Naive thymus-derived CD8-positive, alpha-beta T cell (primary cell): ENCODE data around the gene GNG8. TPM values are rescaled to one million over a fixed set of nuclear protein-coding genes. Genes with fewer than 3 reads are reported as not detected.

ENCODE experiments used
- ATAC-seq, 2 donors: fragments of 150-1000 bp; cut with Tn5 transposase in 1 of 2; sonication (Bioruptor Pico), chemical (Tn5 transposase) in 1 of 2; 1 replicate in 1 of 2; 2 replicates in 1 of 2; pipeline ENCODE4 v1.10.0; 2021; ENCODE audit warnings: mild to moderate bottlenecking in 2 of 2, moderate library complexity in 2 of 2
- POLR2A ChIA-PET: fragments of 350-600 bp; sonication (Branson Sonifier 250); formaldehyde crosslinking; loops from one replicate; lab custom pipeline; 2021; ENCODE audit warnings: antibody characterized with exemption; lab: Charles Lee
- DNase-seq, 10 donors: peaks; one replicate each; pipeline versions ENCODE4 v3.0.0 to v3.0.0-alpha.2; 2020 to 2022
- H3K27ac Mint-ChIP-seq, 10 donors: one replicate each; pipeline ENCODE4 v1.8.0; 2020 to 2022; ENCODE audit warnings: mild to moderate bottlenecking in 10 of 10, mixed read lengths in 10 of 10, moderate library complexity in 4 of 10, inconsistent platforms in 1 of 10
- H3K27me3 Mint-ChIP-seq, 5 donors: one replicate each; pipeline ENCODE4 v1.8.0; 2021 to 2022; ENCODE audit warnings: mixed read lengths in 5 of 5
- H3K36me3 Mint-ChIP-seq, 3 donors: one replicate each; pipeline ENCODE4 v1.8.0; 2020 to 2022; ENCODE audit warnings: mixed read lengths in 3 of 3, mild to moderate bottlenecking in 2 of 3, inconsistent platforms in 1 of 3
- H3K4me1 Mint-ChIP-seq, 4 donors: one replicate each; pipeline ENCODE4 v1.8.0; 2021 to 2022; ENCODE audit warnings: mixed read lengths in 4 of 4
- H3K4me3 Mint-ChIP-seq, 10 donors: one replicate each; pipeline ENCODE4 v1.8.0; 2020 to 2022; ENCODE audit warnings: mild to moderate bottlenecking in 10 of 10, mixed read lengths in 10 of 10, moderate library complexity in 6 of 10, inconsistent platforms in 1 of 10
- H3K9me3 Mint-ChIP-seq, 9 donors: one replicate each; pipeline ENCODE4 v1.8.0; 2020 to 2022; ENCODE audit warnings: mixed read lengths in 9 of 9, mild to moderate bottlenecking in 3 of 9, inconsistent platforms in 1 of 9, moderate library complexity in 1 of 9
- polyA plus RNA-seq, 3 donors: library from polyadenylated mRNA; unstranded; fragments of 300-500 nt; fragmentation: Illumina TruSeq; gene quantifications; one replicate each; pipeline ENCODE4 v1.2.3, GENCODE V29; 2021
- total RNA-seq, 8 experiments: library from RNA in 2 of 8; stranded (reverse) in 2 of 8; gene quantifications; one replicate each; pipeline ENCODE4 v1.2.3 and lab custom pipeline; 2021 to 2026

The GNG8 gene
- total and polyA plus RNA-seq, 5 experiments from 2014 or later, result not detected

DNA sequence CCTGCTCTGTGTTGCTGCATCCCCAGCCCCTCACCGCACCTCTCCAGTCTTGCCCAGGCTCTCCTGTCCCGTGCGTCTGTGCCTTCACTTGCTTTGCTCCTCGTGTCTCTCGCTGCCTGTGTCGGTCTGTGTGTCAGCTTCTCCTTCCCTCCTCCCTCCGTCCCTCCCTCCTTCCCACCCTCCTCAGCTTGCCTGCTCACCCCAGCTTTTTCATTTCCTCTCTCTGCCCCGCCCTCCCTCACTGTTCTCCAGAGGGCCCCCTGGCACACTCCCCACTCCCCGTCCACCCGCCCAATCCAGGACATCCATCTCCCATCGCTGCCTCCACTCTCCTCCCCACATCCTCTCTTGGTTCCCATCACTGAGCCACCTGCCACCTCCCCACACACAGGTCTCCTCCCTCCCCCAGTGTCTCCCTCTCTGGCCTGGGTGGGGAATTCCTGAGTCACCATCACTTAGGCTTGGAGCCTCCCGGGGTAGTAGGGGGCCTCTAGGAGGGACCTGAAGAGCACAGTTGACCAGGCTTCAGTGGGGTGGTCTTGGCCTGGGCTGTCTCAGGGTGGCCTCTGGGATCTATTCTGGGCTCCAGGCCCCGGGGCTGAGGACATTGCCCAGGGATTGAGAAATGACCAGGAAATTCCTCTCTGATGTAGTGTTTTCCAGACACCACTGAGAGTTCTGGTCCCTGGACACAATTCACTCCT, 10.9 kb downstream of the GNG8 start, which contains the start of gene PTGIR:
TSS of gene PTGIR (minus strand) at position 132 of the 704 bp plus-strand sequence. CDS start 864 bp downstream, outside the sequence.
- DNase-seq, result no peak
- POLR2A ChIA-PET, result interaction anchor here (0.6 to 2.0 kb wide), 3 partner anchors 8 to 13 kb away, joined by 3 to 7 read pairs (median 5); no protein-coding TSS in a partner anchor

DNA sequence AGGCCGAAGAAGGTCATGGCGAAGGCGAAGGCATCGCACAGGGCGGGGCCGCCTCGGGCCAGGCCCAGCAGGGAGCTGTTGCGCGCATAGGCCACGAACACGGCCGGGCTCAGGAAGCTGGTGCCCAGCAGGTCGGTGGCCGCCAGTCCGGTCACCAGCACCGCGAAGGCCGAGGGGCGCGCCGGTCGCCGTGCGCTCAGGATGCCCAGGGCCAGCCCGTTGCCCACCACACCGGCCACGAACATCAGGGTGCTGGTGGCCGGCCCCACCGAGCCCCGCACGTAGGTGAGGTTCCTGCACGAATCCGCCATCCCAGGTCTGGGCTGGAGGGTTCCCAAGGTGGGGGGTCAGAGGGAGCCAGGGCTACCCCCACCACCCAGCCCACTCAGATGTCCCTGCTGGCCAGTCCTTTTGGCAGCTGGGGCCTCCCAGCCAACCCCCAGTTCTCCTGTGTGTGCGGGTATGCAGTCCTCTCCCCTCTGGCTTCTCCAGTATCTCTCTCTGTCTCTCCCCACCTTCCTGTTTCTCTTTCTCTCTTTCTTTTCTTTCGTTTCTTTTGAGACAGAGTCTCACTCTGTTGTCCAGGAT, 12.0 kb downstream of the GNG8 start:
- DNase-seq (no peak), ATAC-seq (no peak)
- no peaks in the 10 kb centered on the region for H3K36me3 Mint-ChIP-seq
- H3K9me3 Mint-ChIP-seq, result no peaks in the 10 kb centered on the region
- H3K4me3 Mint-ChIP-seq, result peak overlapping the region in 4 of 10 donors; percentile 49 to 77 (median 69)
- peaks cover 0 to 2% (median 0%) of the 10 kb centered on the region in 5 donors for H3K27me3 Mint-ChIP-seq
- H3K4me1 Mint-ChIP-seq, result peaks cover 23 to 69% (median 59%) of the 10 kb centered on the region in 4 donors
- POLR2A ChIA-PET, result interaction anchor here (1.4 to 2.0 kb wide), 3 partner anchors 9 to 22 kb away, joined by 3 to 7 read pairs (median 5); no protein-coding TSS in a partner anchor
- H3K27ac Mint-ChIP-seq, result peak overlapping the region in 4 of 10 donors; percentile 35 to 80 (median 45)

More for the DNA sequence above, 10.9 kb downstream of the GNG8 start, which contains the start of gene PTGIR:
- H3K36me3 Mint-ChIP-seq, result no peaks in the 10 kb centered on the region
- H3K4me1 Mint-ChIP-seq, result peaks cover 23 to 64% (median 53%) of the 10 kb centered on the region in 4 donors
- ATAC-seq, result peak in 1 of 2 donors; percentile 31
- peak within 1 kb of the TSS; percentile 12 to 79 (median 51) for H3K4me3 Mint-ChIP-seq
- no peaks in the 10 kb centered on the region for H3K9me3 Mint-ChIP-seq
- peaks cover 0 to 2% (median 0%) of the 10 kb centered on the region in 5 donors for H3K27me3 Mint-ChIP-seq
- peak within 1 kb of the TSS in 9 of 10 donors; percentile 5 to 89 (median 78) for H3K27ac Mint-ChIP-seq

DNA sequence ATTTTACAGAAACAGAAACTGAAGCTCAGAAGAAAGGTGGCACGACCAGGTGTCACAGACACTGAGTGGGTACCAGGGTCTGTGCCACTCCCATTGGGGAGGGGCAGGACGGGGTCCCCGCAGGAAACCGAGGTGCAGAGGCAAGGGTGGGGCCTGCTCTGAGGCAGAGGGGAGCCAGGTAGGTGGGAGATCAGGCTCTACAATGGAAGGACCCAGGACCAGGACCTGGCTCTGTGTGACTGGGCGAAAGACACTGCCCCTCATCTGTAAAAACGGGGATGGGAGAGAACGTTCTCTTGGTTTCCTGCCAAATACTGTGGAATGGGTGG, 13.9 kb downstream of the GNG8 start:
- peak in 1 of 2 donors; percentile 9 for ATAC-seq
- Mint-ChIP-seq H3K36me3 (no peaks in the 10 kb centered on the region), H3K27ac (peak overlapping the region; percentile 44 to 90 (median 83)), H3K4me1 (peaks cover 23 to 80% (median 60%) of the 10 kb centered on the region in 4 donors), H3K4me3 (peak overlapping the region in 9 of 10 donors; percentile 15 to 68 (median 48)), H3K27me3 (peaks cover 0 to 2% (median 0%) of the 10 kb centered on the region in 5 donors), H3K9me3 (no peaks in the 10 kb centered on the region)
- no peak for DNase-seq
- POLR2A ChIA-PET, result interaction anchor here (0.7 to 2.4 kb wide), 3 partner anchors 8 to 126 kb away, joined by 3 to 10 read pairs (median 7); no protein-coding TSS in a partner anchor

DNA sequence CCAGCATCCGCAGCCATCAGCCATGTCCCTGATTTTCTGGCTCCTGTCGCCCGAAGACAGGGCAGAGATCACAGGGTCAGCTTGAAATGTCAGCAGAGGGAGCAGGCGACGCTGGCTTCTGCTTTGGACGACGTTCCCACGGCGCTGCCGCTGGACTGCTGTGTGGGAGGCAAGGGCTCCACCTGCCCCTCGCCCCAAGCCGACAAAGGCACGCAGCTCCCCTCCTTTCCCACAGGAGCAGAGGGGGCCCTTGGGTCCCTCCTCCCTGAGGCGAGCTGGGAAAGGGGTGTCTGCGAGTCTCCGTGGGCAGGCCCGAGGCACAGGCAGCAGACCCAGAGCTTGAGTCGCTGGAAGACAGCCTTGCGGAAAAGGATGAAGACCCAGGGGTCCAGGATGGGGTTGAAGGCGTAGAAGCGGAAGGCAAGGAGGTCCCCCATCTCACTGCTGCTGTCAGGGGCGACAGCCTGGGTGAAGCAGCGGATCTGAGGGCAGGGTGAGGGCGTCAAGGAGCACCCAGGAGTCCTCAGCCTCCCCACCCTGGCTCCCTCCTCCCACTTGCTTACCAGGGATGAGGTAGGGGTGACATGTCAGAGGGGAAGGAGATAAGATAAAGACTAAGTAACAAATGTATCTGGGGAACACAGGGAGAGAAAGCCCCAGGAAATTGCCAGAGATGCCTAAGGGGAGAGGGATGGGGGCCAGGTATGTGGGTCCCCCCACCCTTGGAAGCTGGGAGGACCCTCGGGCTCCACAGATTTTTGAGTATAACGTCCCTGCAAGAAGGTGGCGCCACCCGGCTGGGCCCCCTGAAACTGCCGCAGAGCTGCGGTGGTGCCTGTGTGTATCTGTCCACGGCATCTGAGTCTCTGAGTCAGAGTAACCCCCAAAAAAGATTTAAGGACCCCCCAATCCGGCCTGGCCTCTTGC, 14.5 kb downstream of the GNG8 start:
- H3K27ac Mint-ChIP-seq, result peak overlapping the region; percentile 29 to 90 (median 86)
- H3K27me3 Mint-ChIP-seq, result peaks cover 0 to 2% (median 0%) of the 10 kb centered on the region in 5 donors
- POLR2A ChIA-PET, result interaction anchor here (2.0 to 4.2 kb wide), 4 partner anchors 9 to 40 kb away, joined by 7 to 25 read pairs (median 10); partner anchors contain the start of genes DACT3 and GNG8
- no peaks in the 10 kb centered on the region for H3K9me3 Mint-ChIP-seq
- H3K4me3 Mint-ChIP-seq, result peak overlapping the region; percentile 5 to 68 (median 48)
- H3K4me1 Mint-ChIP-seq, result peaks cover 29 to 83% (median 66%) of the 10 kb centered on the region in 4 donors
- ATAC-seq, result no peak
- no peak for DNase-seq
- no peaks in the 10 kb centered on the region for H3K36me3 Mint-ChIP-seq

DNA sequence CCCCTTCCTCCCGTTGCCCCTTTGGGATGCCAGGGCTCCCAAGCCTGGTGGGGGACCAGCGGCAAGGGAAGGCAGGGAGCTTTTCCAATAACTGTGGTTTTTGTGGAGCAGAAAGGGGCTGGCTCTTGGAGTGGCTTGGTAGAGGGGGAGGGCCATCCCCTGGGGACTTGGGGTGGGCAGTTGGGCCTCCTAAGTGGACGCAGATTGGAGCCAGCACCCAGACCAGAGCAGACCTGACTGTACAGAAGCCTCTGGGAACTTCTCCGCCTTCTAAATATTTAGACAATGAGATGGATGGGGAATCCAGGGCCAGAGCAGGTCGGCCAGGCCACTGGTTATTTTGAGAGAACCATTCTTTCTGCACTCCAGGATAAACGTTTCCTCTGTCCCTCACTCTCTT, 15.3 kb downstream of the GNG8 start:
- Mint-ChIP-seq H3K4me1 (peaks cover 29 to 84% (median 70%) of the 10 kb centered on the region in 4 donors), H3K27ac (peak overlapping the region in 9 of 10 donors; percentile 4 to 91 (median 87)), H3K4me3 (peak overlapping the region in 5 of 10 donors; percentile 17 to 76 (median 31)), H3K36me3 (no peaks in the 10 kb centered on the region), H3K27me3 (peaks cover 0 to 2% (median 0%) of the 10 kb centered on the region in 5 donors), H3K9me3 (no peaks in the 10 kb centered on the region)
- ATAC-seq (no peak), DNase-seq (no peak)
- POLR2A ChIA-PET, result interaction anchor here (2.0 to 4.2 kb wide), 5 partner anchors 9 to 41 kb away, joined by 7 to 25 read pairs (median 10); partner anchors contain the start of genes CALM3, DACT3 and GNG8

DNA sequence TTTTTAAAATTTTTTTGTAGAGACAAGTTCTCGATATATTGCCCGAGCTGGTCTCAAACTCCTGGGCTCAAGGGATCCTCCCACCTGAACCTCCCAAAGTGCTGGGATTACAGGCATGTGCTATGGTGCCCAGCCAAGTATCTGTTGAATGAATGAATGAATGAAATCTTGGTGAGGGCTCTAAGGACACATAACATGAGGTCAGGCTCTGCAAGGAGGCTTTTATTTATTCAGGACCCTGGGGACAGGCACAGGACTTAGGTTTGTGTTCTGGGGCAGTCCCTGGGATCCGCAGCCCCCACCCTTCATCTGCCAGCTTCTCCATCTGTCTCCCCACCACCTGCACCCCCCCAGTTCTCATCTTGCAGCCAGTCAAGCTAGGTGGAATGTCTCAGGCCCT, 15.7 kb downstream of the GNG8 start:
- H3K36me3 Mint-ChIP-seq, result no peaks in the 10 kb centered on the region
- ATAC-seq (no peak), DNase-seq (no peak)
- H3K27ac Mint-ChIP-seq, result peak overlapping the region in 9 of 10 donors; percentile 85 to 95 (median 89)
- peaks cover 0 to 2% (median 0%) of the 10 kb centered on the region in 5 donors for H3K27me3 Mint-ChIP-seq
- H3K4me3 Mint-ChIP-seq, result peak overlapping the region; percentile 31 to 82 (median 71)
- no peaks in the 10 kb centered on the region for H3K9me3 Mint-ChIP-seq
- POLR2A ChIA-PET, result interaction anchor here (0.5 to 4.2 kb wide), 8 partner anchors 9 to 231 kb away, joined by 3 to 25 read pairs (median 8); partner anchors contain the start of genes CALM3, DACT3 and GNG8
- peaks cover 29 to 82% (median 69%) of the 10 kb centered on the region in 4 donors for H3K4me1 Mint-ChIP-seq

DNA sequence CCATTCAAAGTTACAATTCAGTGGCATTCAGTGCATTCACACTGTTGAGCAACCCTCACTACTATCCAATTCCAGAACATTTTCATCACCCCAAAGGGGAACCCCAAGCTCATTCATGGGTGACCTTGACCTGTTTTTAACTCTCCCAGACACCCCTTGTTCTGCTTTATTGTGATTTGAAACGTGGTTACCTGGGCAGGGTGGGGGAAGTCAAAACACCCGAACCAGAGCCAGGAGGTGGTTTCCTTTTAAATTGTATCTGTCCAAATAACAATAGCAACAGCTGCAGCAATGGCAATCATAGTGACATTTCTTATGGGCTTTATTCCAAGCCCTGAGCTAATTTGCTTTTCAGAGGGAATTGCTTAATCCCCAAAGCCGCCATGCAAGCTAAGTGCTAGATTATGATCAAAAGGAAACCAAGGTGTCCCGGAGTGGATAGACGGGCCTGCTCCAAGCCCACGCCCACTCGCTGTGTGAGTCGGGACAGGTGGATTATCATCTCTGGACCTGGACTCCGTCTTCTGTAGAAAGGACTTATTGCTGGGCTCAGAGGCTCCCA, 17.3 kb downstream of the GNG8 start:
- no peaks in the 10 kb centered on the region for H3K36me3 Mint-ChIP-seq
- ATAC-seq (peak; percentile 36 to 52), DNase-seq (peak in 1 of 10 donors; percentile 37)
- POLR2A ChIA-PET, result interaction anchor here (0.9 to 4.2 kb wide), 4 partner anchors 12 to 17 kb away, joined by 4 to 25 read pairs (median 18); partner anchors contain the start of genes CALM3 and GNG8
- peaks cover 25 to 85% (median 66%) of the 10 kb centered on the region in 4 donors for H3K4me1 Mint-ChIP-seq
- no peaks in the 10 kb centered on the region for H3K27me3 Mint-ChIP-seq
- H3K4me3 Mint-ChIP-seq, result peak overlapping the region; percentile 8 to 81 (median 60)
- peak overlapping the region; percentile 50 to 98 (median 90) for H3K27ac Mint-ChIP-seq
- H3K9me3 Mint-ChIP-seq, result no peaks in the 10 kb centered on the region

DNA sequence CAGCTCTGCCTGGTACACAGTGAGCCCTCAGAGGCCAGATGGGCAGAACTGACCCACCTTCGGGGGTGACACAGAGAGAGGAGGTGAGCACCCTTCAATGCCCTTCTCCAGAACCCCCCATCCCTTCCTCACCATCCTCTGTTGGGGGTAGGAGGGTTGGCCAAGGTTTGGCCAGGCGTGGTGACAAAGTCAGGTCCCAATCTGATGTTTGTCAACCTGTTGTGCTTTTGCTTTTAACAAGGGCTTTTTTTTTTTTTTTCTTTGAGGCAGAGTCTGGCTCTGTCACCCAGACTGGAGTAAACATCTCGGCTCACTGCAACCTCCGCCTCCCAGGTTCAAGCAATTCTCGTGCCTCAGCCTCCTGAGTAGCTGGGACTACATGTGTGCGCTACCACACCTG, 18.4 kb downstream of the GNG8 start:
- DNase-seq, result no peak
- Mint-ChIP-seq H3K9me3 (no peaks in the 10 kb centered on the region), H3K27me3 (no peaks in the 10 kb centered on the region), H3K4me1 (peaks cover 25 to 88% (median 74%) of the 10 kb centered on the region in 4 donors), H3K27ac (peak overlapping the region in 9 of 10 donors; percentile 63 to 98 (median 95)), H3K4me3 (peak overlapping the region in 3 of 10 donors; percentile 11 to 80 (median 66)), H3K36me3 (no peaks in the 10 kb centered on the region)
- POLR2A ChIA-PET, result interaction anchor here (0.7 to 4.2 kb wide), 9 partner anchors 12 to 217 kb away, joined by 3 to 25 read pairs (median 9); partner anchors contain the start of genes CALM3, DACT3 and GNG8
- ATAC-seq, result peak in 1 of 2 donors; percentile 10

DNA sequence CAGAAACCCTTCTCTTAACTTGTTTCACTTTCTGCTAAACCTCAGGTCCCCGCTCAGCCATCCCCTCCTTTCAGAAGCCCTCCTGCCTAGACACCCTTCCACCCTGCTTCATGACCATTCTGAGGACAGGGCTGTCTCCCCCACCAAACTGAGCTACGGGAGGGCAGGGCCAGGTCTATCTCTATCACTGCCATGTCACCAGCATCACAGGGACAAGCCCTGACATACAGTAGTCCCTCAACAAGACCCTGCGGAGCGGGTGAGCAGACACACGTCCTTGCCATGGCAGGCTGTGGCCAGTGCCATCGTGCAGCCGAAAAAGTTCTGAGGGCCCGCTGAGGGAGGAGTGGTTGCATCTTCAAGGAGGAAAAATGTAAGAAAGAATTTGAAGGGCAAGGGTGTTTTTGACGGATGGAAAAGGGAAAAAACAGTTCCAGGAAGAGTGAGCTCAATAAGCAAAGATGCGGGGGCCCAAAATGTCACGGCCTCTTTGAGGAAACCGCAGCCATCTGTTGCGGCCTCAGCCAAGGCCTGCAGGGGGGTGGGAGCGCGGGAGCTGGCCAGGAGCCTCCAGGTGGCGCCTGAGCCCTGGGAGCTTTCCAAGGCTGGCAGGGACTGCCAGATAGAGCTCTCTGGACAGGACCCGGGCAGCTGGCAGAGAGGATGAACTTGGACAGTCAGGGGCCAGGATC, 19.2 kb downstream of the GNG8 start:
- Mint-ChIP-seq H3K36me3 (no peaks in the 10 kb centered on the region), H3K27ac (peak overlapping the region; percentile 79 to 99 (median 95)), H3K4me3 (peak overlapping the region; percentile 54 to 92 (median 80)), H3K27me3 (no peaks in the 10 kb centered on the region), H3K4me1 (peaks cover 29 to 88% (median 74%) of the 10 kb centered on the region in 4 donors), H3K9me3 (no peaks in the 10 kb centered on the region)
- ATAC-seq, result no peak
- POLR2A ChIA-PET, result interaction anchor here (0.8 to 2.9 kb wide), 6 partner anchors 11 to 44 kb away, joined by 3 to 14 read pairs (median 6); partner anchors contain the start of genes CALM3 and DACT3
- no peak for DNase-seq

DNA sequence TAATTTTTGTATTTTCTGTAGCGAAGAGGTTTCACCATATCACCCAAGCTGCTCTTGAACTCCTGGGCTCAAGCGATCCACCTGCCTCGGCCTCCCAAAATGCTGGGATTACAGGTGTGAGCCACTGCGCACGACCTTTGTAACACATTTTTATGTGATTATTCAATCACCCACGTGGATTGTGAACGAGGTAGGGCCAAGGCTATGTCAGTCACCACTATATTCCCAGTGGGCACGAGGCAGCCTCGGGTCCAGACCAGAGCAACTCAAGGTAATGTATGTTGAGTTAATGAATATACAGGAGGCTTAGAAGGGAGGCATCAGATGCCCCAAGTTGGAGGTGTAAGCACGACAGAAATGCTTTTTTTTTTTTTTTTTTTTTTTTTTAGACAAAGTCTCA, 20.0 kb downstream of the GNG8 start:
- Mint-ChIP-seq H3K27me3 (no peaks in the 10 kb centered on the region), H3K9me3 (no peaks in the 10 kb centered on the region), H3K27ac (peak overlapping the region in 6 of 10 donors; percentile 64 to 95 (median 68)), H3K36me3 (peaks cover 0 to 2% (median 0%) of the 10 kb centered on the region in 3 donors), H3K4me3 (peak overlapping the region in 6 of 10 donors; percentile 15 to 64 (median 42)), H3K4me1 (peaks cover 32 to 88% (median 74%) of the 10 kb centered on the region in 4 donors)
- POLR2A ChIA-PET, result interaction anchor here (1.8 kb wide), 1 partner anchor 46 kb away, joined by 6 read pairs; no protein-coding TSS in a partner anchor
- DNase-seq (no peak), ATAC-seq (no peak)
